GM21381 (cell line): ENCODE data around the gene FAM13A.

Source experiments
- ATAC-seq: cut with Tn5 transposase; IDR thresholded peaks from one replicate; pipeline ENCODE4 v1.9.1; 2021; ENCODE audit warnings: mild to moderate bottlenecking, moderate library complexity; ENCODE audit not compliant: unreplicated experiment

Gene FAM13A

GRCh38 chr4:88754796-88755195 is 302.2 kb downstream of the FAM13A start:
- no peak for ATAC-seq

GRCh38 chr4:88753658-88754571 is 303.1 kb downstream of the FAM13A start:
- no peak for ATAC-seq

GRCh38 chr4:88752754-88753153 is 304.2 kb downstream of the FAM13A start:
- ATAC-seq = no peak

- ATAC-seq = no peak
Measured at GRCh38 chr4:88752076-88752463, 304.9 kb downstream of the FAM13A start.

- ATAC-seq = no peak
Measured at GRCh38 chr4:88751258-88752075, 305.5 kb downstream of the FAM13A start.

GRCh38 chr4:88750369-88750768 is 306.6 kb downstream of the FAM13A start:
- ATAC-seq = no peak

GRCh38 chr4:88747351-88747750 is 309.6 kb downstream of the FAM13A start:
- ATAC-seq = no peak

- ATAC-seq = no peak
Measured at GRCh38 chr4:88746206-88746605, 310.8 kb downstream of the FAM13A start.

- ATAC-seq = no peak
Measured at GRCh38 chr4:88745581-88746163, 311.3 kb downstream of the FAM13A start.

- no peak for ATAC-seq
Measured at GRCh38 chr4:88745175-88745574, 311.8 kb downstream of the FAM13A start.

GRCh38 chr4:88744609-88745008 is 312.4 kb downstream of the FAM13A start:
- ATAC-seq = no peak

- ATAC-seq = no peak
Measured at GRCh38 chr4:88743696-88744095, 313.3 kb downstream of the FAM13A start.

- ATAC-seq = no peak
Measured at GRCh38 chr4:88742561-88742960, 314.4 kb downstream of the FAM13A start.

- no peak for ATAC-seq
Measured at GRCh38 chr4:88738180-88738579, 318.8 kb downstream of the FAM13A start.

GRCh38 chr4:88737307-88737941 is 319.6 kb downstream of the FAM13A start:
- ATAC-seq = peak; percentile 88

- ATAC-seq = no peak
Measured at GRCh38 chr4:88736264-88736663, 320.7 kb downstream of the FAM13A start.

- no peak for ATAC-seq
Measured at GRCh38 chr4:88735564-88735963, 321.4 kb downstream of the FAM13A start.

- ATAC-seq = no peak
Measured at GRCh38 chr4:88734403-88734949, 322.5 kb downstream of the FAM13A start.

- ATAC-seq = no peak
Measured at GRCh38 chr4:88732714-88733368, 324.1 kb downstream of the FAM13A start.

- no peak for ATAC-seq
Measured at GRCh38 chr4:88731381-88731780, 325.6 kb downstream of the FAM13A start.
